ENCODE data around the gene MYO1F.
"Not testable (repeated sequence)": the region's sequence is repeated elsewhere in the genome, so short reads cannot be mapped to it uniquely, and the experiment has no call there.

MYO1F gene

DNA sequence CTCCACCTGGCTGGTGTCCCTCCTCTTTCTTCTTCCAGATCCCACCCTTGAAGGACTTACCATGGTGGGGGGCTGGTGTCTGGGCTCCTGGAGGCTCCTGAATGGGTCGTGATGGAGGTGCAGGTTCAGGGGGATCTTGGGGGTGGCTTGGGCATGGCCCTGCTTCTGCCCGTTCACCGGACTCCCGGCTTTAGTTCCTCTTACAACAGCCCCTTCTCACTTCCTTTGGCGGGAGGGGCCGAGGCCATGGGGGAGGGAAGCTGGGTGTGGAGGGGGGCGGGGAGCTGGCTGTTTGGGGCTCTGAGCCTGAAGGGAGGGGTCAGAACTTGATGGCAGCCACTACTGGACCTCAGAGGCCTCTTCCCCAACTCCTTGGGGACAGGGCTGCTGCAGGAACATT is at the start of gene MYO1F:
Gene MYO1F (minus strand): TSS at position 196 of the 400 bp plus-strand sequence. CDS start 133 bp downstream, at position 63.
- DNase-seq (ENCODE audit: extremely low read depth in 1 of 2, low read depth in 1 of 2): no peak

DNA sequence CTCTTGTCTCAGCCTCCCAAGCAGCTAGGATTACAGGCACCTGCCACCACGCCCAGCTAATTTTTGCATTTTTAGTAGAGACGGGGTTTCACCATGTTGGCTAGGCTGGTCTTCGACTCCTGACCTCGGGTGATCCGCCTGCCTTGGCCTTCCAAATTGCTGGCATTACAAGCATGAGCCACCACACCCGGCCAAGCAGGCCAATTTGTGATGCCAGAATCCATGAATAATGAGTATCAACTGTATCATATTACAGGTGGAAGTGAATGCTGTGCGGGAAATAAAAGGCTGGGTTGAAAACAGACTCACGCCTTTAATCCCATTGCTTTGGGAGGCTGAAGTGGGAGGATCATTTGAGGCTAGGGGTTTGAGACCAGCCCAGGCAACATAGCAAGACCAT is 49.6 kb upstream of the MYO1F start:
- no peak for DNase-seq (ENCODE audit: extremely low read depth in 1 of 2, low read depth in 1 of 2)

DNA sequence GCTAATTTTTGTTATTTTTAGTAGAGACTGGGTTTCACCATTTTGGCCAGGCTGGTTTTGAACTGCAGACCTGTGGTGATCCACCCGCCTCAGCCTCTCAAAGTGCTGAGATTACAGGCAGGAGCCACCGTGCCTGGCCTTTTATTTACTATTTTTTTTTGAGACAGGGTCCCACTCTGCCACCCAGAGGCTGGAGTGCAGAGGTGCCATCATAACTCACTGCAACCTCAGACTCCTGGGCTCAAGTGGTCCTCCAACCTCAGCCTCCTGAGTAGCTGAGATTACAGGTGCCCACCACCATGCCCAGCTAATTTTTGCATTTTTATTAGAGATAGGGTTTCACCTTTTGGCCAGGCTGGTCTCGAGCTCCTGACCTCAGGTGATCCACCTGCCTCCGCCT is 45.6 kb upstream of the MYO1F start:
- DNase-seq (ENCODE audit: extremely low read depth in 1 of 2, low read depth in 1 of 2): not testable (repeated sequence)

DNA sequence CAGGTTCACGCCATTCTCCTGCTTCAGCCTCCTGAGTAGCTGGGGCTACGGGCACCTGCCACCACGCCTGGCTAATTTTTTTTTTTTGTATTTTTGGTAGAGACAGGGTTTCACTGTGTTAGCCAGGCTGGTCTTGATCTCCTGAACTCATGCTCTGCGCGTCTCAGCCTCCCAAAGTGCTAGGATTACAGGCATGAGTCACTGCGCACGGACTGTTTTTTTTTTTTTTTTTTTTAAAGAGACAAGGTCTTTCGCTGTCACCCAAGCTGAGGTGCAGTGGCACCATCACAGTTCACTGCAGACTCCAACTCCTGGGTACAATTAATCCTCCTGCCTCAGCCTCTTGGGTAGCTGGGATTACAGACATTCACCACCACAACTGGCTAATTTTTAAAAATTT is 41.5 kb upstream of the MYO1F start:
- no peak for DNase-seq (ENCODE audit: extremely low read depth in 1 of 2, low read depth in 1 of 2)

DNA sequence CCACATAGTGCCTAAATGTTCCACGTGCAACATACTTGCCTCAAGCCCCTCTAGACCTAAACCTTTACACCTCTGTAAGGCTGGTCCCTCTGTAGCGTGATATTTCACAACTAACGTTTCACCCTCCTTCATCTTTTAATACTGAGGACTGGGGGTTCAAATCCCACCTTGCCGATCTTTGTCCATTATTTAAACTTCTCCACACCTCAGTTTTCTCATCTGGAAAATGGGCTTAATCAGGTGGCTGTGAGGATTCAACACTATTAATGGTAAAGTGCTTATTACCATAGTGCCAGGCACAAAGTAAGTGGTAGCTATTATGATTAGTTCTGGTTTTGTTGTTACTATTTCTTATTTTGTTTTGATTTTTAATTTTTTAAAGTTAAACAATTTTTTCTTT is 40.7 kb upstream of the MYO1F start:
- DNase-seq (ENCODE audit: extremely low read depth in 1 of 2, low read depth in 1 of 2): no peak

DNA sequence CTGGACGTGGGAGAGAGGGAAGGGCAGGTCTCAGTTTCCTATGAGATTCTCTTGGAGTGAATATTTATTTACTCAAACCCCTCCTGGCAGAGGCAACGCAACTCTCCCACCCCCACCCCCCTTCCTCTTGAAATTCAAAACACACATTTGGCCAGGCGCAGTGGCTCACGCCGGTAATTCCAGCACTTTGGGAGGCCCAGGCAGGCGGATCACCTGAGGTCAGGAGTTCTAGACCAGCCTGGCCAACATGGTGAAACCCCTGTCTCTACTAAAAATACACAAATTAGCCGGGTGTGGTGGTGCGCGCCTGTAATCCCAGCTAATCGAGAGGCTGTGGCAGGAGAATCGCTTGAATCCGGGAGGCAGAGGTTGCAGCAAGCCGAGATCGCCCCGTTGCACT is 40.1 kb upstream of the MYO1F start:
- DNase-seq (ENCODE audit: extremely low read depth in 1 of 2, low read depth in 1 of 2): not testable (repeated sequence)

DNA sequence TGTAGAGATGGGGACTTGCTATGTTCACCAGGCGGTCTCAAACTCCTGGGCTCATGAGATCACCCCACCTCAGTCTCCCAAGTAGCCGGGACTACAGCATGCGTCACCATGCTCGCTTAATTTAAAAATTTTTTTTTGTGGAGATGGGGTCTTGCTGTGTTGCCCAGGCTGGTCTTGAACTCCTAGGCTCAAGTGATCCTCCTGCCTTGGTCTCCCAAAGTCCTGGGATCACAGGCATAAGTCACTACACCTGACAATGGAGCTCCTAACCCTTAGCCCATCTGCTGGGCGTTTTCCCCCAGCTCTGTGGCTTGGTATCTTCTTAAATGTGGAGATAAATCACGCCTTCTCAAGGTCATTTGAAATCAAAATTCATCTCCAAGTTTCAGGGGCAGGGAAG is 39.6 kb upstream of the MYO1F start:
- no peak for DNase-seq (ENCODE audit: extremely low read depth in 1 of 2, low read depth in 1 of 2)

DNA sequence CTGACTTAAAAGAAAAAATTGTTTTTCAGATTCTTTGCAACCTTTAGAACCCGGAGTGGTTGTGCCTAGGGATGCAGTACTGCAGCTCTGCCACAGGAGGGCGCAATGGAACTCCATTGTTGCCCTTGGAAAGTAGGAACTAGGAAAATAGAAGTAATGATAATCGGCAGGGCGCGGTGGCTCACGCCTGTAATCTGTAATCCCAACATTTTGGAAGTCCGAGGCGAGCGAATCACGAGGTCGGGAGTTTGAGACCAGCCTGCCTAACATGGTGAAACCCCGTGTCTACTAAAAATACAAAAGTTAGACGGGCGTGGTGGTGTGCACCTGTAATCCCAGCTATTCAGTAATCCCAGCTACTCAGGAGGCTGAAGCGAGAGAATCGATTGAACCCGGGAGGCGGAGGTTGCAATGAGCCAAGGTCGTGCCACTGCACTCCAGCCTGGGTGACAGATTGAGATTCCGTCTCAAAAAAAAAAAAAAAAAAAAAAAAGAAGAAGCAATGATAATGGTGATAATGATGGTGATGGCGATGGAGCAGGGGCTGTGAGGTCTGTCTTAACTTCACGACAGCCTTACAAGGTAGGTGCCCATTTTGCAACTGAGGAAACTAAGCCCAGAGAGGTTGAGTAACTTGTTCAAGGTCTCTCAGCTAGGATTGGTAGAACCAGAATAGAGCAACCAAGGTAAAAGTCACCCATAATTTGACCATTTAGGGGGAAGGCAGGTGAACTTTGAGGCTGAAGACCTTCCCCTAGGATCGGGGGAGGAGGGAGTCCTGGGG is 38.8 kb upstream of the MYO1F start:
- DNase-seq (ENCODE audit: extremely low read depth in 1 of 2, low read depth in 1 of 2): no peak

DNA sequence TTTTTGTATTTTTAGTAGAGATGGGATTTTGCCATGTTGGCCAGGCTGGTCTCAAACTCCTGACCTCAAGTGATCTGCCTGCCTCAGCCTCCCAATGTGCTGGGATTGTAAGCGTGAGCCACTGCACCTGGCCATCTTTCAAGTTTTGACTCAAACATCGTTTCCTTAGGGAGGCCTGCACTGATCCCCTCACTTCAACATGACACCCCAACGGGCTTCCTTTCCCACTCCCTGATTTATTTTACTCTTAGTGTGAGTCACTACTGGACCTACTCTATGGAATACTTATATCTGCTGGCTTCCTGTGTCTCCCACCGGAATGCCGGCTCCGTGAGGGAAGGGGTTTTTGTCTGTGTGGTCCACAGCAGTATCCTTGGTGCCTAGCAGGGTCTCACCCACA is 37.8 kb upstream of the MYO1F start:
- no peak for DNase-seq (ENCODE audit: extremely low read depth in 1 of 2, low read depth in 1 of 2)

DNA sequence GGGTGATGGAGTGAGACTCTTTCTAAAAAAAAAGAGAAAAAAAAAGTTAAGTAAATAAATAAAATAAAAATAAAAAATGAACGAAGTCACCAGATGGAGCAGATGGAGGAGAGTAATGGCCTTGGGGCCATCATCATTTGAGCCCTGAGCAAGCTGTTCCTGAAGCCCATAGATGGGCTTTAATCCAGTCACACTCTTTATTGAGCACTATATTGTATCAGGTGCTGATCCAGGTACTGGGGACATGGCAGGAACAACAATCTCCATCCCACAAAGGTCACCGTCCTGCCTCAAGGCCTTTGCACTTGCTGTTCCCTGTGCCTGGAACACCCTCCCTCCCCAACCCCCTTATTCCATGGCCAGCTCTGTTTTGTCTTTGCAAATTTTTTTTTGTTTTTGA is 37.2 kb upstream of the MYO1F start:
- DNase-seq (ENCODE audit: extremely low read depth in 1 of 2, low read depth in 1 of 2): no peak

DNA sequence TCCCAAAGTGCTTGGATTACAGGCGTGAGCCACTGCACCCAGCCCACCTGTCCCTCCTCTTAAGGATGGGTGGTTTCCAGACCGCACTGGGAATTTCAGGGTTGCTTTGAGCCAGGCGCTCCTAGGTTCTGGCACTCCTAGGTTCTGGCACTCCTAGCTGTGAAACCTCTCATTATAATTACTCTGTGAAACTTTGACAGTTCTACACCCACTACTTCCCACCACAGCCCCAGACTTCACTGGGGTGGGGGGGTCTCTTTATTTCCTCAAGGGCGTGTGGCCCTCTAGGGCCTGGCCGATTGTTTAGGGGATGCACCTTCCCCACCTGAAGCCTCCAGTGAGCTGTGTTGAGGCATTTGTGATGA is 35.5 kb upstream of the MYO1F start:
- no peak for DNase-seq (ENCODE audit: extremely low read depth in 1 of 2, low read depth in 1 of 2)

DNA sequence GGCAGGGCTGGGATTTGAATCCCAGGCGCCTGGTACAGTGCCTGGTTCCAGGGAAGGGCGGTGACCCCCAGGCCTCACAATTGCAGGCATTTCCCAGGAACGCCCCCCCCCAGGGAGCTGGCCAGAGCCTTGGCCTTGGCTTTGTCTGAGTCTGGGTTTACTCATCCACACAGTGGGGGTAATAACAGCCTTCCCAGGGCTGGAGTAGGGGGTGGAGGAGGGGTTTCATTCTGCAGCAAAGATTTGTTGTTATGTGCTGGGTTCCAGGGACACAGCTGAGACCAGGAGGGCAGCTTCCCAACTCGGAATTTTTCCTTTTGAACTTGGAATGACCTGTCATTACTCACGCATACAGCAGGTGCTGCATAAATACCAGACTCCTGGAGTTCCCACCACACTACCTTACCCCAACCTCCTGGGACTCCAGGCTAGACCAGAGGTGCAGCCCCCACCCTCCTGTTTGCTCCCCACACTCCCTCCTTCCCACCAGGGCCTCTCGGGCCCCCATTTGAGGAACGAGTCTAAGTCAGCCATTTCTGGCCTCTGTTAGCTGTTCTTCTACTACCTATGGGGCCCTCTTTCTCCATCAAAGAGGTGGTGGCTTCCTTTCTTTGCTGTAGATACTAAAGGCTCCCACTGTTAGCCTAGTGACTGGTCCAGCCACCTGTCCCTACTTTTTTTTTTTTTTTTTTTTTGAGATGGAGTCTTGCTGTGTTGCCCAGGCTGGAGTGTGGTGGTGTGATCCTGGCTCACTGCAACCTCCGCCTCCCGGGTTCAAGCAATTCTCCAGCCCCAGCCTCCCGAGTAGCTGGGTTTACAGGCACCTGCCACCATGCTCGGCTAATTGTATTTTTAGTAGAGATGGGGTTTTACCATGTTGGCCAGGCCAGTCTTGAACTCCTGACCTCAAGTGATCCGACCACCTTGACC is 34.9 kb upstream of the MYO1F start:
- DNase-seq (ENCODE audit: extremely low read depth in 1 of 2, low read depth in 1 of 2): no peak

DNA sequence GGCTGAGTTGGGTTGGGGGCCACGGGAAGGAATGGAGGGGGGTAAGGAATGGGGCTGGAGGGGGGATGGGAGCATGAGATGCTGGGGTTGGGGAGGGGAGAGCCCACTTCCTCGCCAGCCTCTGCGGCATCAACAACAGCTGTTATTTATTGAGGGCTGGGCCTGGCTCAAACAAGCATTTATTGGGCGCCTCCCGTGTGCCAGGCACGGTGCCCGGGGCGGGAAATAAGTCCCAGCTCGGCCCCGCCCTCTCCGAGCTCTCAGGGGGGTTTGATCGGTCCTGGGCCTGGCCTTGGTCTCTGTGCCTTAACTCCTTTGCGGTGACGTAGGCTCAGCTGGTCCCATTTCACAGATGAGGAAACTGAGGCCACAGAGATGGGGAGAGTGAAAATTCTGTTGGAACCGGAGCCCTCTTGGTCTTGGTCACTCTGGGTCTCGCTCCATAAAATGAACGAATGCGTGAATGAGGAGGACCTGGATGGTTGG is 34.2 kb upstream of the MYO1F start:
- no peak for DNase-seq (ENCODE audit: extremely low read depth in 1 of 2, low read depth in 1 of 2)

DNA sequence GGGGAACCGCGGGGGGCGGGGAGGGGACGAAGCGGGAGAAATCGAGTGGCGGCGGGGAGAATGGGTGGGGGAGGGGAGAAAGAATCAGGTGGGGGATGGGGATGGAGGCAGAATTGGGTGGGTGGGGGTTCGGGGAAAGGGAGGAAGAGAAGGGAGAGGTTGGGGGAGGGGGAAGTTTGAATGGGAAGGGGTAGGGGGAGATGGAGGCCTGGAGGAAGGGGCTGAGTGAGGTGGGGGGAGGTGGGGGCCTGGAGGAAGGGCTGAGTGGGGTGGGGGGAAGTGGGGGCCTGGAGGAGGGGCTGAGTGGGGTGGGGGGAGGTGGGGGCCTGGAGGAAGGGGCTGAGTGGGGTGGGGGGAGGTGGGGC is 33.7 kb upstream of the MYO1F start:
- DNase-seq (ENCODE audit: extremely low read depth in 1 of 2, low read depth in 1 of 2): no peak

DNA sequence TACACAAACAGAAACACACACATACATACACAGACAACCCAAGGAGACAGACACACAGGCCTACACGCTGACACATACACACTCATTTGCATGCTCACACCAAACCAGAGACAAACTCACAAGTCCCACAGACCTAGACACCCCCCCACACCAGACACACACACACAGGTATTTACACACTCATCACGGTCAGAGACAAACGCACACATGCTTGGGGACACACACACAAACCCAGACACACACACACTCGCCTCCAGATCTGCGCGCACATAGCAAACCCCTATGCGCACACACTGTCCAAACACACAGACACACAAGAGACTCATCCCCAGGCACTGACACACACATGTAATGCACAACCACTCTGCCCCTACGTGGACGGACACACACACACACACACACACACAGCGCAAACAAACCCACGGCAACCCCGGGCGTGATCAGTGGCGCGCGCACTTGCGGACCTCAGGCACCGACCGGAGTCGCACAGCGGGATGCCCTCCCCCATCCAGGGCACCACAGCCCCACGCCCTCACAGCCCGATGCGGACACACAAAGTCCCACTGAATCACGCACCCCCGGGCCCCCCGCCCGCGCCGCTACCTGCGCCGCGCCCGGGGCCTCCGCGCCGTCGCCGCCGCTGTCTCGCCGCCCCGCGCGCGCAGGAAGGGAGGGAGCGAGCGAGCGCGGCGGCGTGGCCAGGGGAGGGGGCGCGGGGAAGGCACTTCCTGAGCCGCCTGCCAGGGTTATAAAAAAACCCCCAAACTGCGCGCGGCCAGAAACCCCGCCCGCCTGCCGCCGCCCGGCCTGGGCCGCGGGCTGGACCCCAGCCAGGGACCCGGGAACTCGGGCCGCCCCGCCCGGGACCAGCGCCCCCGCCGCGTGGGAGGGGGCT is 33.0 kb upstream of the MYO1F start, which contains the start of gene ADAMTS10:
Gene ADAMTS10 (minus strand): TSS at position 675 of the 895 bp plus-strand sequence. CDS start 5,005 bp downstream, outside the sequence.
- no peak for DNase-seq (ENCODE audit: extremely low read depth in 1 of 2, low read depth in 1 of 2)

DNA sequence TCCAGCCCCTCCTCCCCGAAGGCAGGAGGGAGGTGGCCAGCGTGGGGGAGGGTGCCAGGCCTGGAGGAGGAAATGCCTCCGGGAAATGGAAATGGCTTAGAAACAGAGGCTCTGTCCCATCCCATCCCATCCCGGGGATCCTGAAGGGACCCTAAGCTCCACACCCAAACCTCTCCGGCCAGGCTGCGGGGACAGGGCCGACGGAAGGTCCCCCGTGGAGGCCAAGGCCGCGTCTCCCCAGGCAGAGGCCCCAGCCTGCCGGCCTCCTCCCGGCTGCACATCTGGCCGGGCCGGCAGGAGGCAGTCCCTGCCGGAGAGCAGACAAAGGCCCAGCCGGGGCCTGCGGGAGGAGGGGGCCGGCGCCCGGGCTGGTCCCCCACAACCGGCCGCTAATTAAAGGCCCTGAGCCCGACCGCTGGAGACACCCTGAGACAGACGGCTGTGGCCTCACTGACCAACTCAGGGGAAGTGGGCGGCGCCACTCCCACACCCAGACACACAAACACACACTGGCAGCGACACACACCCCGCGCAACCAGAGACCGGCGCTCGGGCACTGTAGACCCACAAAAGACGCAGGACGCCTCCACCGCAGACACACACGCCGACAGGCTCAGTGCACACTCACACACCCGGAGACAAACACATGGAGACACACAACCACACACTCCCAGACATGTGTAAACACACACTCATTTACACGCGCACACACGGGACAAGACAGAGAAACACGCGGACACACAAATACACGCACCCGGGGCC is 32.2 kb upstream of the MYO1F start:
- no peak for DNase-seq (ENCODE audit: extremely low read depth in 1 of 2, low read depth in 1 of 2)

DNA sequence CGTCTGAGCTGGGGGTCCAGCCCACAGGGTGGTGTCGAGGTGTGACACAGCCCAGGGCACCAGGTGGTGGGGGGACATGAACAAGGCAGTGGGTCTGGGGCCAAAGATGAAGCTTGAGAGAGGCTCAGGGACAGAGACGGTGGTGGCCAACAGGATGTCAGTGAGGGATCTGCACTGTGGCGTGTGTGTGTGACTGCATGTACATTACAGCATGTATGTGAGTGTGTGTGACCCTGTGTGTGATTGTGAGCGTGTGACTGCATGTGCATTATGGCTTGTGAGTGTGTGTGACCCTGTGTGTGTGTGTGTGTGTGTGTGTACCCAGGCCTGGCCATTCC is 31.7 kb upstream of the MYO1F start:
- no peak for DNase-seq (ENCODE audit: extremely low read depth in 1 of 2, low read depth in 1 of 2)

DNA sequence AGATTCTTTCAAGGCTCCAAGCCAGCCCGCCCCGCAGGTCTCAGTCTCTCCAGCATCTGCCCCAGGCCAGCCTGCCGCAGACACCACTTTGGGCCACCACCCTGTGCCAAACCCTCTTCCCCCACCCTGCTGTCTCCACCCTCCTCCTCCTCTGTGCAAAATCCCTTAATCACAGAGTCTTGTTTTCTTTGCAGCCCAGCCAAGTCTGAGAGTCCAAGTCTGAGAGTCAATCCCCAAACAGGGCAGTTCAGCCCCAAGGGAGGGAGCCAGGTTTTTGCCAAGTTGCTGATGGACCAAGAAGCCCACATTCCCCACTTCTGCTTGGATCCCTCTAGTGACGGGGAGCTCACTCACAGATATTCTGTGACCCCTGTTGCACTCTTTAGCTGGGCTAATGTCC is 30.1 kb upstream of the MYO1F start:
- no peak for DNase-seq (ENCODE audit: extremely low read depth in 1 of 2, low read depth in 1 of 2)

DNA sequence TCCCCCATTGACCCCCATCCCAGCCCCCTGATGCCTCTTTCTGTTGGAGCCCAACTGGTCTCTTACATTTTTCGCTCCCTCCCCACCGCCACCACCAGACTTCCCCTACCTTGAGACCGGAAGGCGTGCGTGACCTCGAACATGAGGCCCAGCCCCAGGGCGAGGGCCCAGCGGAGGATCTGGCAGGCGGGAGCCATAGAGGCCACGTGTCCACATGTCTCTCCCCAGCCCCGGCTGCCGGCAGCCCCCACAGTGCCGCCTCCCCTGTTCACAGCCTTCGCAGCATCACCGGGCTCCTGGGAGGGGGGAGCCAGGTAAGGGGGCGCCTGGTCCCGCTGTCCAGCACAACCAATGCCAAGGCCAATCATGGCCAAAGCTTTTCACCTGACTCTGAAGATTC is 28.3 kb upstream of the MYO1F start:
- no peak for DNase-seq (ENCODE audit: extremely low read depth in 1 of 2, low read depth in 1 of 2)

DNA sequence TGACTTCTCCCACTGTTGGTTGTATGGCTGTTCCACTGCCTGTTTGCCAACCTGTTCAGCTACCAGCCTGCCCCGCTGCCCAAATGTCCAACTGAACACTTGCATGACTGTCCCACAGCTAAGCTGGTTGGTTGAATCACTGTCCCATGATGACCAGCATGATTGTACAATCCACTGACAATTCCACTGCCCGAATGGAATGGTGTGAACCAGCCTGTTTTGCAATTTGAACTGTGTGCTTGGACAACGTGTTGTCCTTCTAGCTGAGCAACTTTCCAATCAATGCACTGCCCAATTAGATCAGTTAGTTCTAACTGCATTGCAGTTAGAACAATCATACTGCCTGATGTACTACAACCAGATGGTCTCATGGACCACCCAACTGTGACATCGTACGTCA is 24.6 kb upstream of the MYO1F start:
- no peak for DNase-seq (ENCODE audit: extremely low read depth in 1 of 2, low read depth in 1 of 2)

All from stimulated activated CD8-positive, alpha-beta memory T cell treated with anti-CD3 and anti-CD28 coated beads, Interleukin-7, amount 100 ng/mL, for 48 hours (primary cell).